GM19468 (cell line): ENCODE results near the gene DGCR6L.
"Not testable (repeated sequence)": the region's sequence is repeated elsewhere in the genome, so short reads cannot be mapped to it uniquely, and the experiment has no call there.

Experiments used
- ATAC-seq: cut with Tn5 transposase; IDR thresholded peaks from one replicate; pipeline ENCODE4 v1.9.1; 2021; ENCODE audit warnings: mild to moderate bottlenecking, moderate library complexity, moderate number of reproducible peaks; ENCODE audit not compliant: unreplicated experiment; ENCODE audit errors: extremely low read depth

DGCR6L gene

GRCh38 chr22:20266667-20267440, 53.0 kb downstream of the DGCR6L start:
- ATAC-seq: not testable (repeated sequence)

GRCh38 chr22:20265772-20266666, 53.8 kb downstream of the DGCR6L start:
- ATAC-seq: not testable (repeated sequence)

GRCh38 chr22:20264614-20265452, 55.0 kb downstream of the DGCR6L start:
- no peak for ATAC-seq
